Measurements from ENCODE around the gene SF1.
"Not testable (repeated sequence)": the region's sequence is repeated elsewhere in the genome, so short reads cannot be mapped to it uniquely, and the experiment has no call there.

Gene SF1

DNA sequence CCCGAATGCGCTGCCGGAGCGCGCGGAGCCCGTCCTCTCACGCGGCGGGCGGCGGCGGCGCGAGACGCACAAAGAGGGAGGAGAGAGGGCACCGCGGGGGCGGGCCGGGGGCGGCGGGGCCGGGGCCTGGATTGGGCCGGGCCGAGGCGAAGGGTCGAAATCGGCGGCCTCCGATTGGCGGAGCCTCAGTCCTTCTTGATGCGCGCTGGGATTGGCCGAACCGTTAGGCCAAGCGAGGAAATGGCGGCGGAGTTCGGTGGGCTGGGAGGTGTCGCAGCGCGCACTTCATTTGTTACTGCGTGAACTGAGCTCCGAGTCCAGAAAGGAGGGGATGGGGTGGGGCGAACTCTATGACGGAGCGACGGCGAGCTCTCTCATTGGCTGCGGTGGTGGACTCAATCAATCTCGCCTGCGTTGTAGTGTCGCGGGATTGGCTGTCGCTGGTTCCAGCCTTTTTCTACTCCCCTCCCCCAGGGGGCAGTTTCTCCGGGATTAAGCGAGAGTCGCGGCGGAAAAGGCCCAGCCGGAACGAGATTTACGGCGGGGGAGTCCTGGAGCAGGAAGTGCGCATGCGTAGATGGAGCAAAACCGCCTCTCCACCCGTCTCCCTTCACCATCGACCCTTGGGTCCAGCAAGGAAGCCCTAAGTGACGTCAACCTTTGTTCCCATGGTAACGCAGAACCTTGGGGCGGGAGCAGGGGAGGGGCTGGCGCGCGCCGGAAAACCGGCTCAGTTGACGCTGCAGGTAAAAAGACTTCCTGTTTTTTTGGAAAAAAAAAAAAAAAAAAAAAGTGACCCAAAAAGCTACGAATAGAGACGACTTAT, at the start of gene SF1:
SF1 (minus strand) TSS at position 70 of the 826 bp plus-strand sequence. CDS start 150 bp downstream, outside the sequence.
- ChIA-PET POLR2A (interaction anchor here (0.6 to 1.5 kb wide), 33 partner anchors 10 to 461 kb away, joined by 3 to 17 read pairs (median 4); partner anchors contain the start of genes MAP4K2, MEN1, PYGM and TRMT112), CTCF (interaction anchor here (0.5 to 1.5 kb wide), 3 partner anchors 9 to 109 kb away, joined by 3 to 5 read pairs (median 4); no protein-coding TSS in a partner anchor)
- peak; percentile 98 for DNase-seq (ENCODE audit: extremely low spot score)
- TF ChIP-seq ELF4 (IDR thresholded peaks at IDR 0.05), result peak; percentile 19; the same call in 1 of the 2 replicates
- no peak for TF ChIP-seq L3MBTL2 (conservative IDR thresholded peaks at IDR 0.05)
- peak; percentile 95 for TF ChIP-seq PKNOX1 (IDR thresholded peaks at IDR 0.05)
- no peak for TF ChIP-seq SUZ12 (IDR thresholded peaks at IDR 0.05)

DNA sequence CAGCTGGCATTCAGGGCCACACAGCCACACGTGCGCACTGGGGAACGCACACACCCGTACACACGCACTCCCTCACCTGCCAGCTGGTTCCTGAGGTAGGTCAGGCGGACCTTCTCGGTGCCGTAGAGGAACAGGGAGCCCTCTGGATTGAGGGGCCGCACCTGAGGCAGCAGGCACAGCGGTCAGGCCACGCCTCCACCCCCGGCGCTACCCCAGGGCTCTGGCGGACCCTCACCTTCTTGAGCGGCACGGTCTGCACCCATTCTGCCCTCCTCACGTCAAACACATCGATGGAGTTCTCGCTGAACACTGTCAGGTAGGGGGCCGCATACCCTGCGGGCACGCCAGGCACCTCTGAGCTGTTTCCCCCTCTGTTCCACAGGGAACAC, 49.1 kb upstream of the SF1 start:
- ChIA-PET POLR2A (no interaction called here), CTCF (no interaction called here)
- no peak for TF ChIP-seq ZNF384 (IDR thresholded peaks at IDR 0.05)
- no peak for DNase-seq (ENCODE audit: extremely low spot score)

GRCh38 chr11:64826578-64827450, 48.5 kb upstream of the SF1 start:
- POLR2A ChIA-PET, result no interaction called here
- CTCF ChIA-PET, result no interaction called here
- TF ChIP-seq PKNOX1 (IDR thresholded peaks at IDR 0.05) (no peak), TARDBP (IDR thresholded peaks at IDR 0.05) (no peak), LEF1 (IDR thresholded peaks at IDR 0.05; ENCODE audit: borderline replicate concordance) (no peak)
- no peak for DNase-seq (ENCODE audit: extremely low spot score)

DNA sequence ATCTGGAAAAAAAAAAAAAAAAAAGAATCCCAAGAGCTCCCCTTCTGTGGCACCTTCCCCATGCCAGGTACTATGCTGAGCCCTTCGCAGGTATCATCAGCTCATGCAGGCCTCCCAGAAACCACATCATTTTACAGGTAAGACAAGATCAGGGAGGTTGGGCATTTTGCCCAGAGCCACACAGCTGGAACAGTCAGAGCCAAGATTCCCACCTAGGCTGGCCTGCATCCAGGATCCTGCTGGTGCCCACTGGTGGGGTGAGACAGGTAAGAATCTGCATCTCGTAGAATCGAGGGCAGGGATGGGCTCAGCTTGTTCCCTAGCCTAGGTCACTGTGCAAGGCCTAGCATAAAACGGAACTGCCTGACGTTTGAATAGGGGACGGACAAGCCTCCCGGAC, 47.7 kb upstream of the SF1 start:
- ChIA-PET CTCF (no interaction called here), POLR2A (no interaction called here)
- no peak for DNase-seq (ENCODE audit: extremely low spot score)
- TF ChIP-seq FOXA1 (IDR thresholded peaks at IDR 0.05) (no peak), ZNF384 (IDR thresholded peaks at IDR 0.05) (no peak), FOXK2 (IDR thresholded peaks at IDR 0.05) (no peak), SP1 (IDR thresholded peaks at IDR 0.05) (no peak), L3MBTL2 (conservative IDR thresholded peaks at IDR 0.05) (no peak), LEF1 (IDR thresholded peaks at IDR 0.05; ENCODE audit: borderline replicate concordance) (no peak), ELF4 (IDR thresholded peaks at IDR 0.05) (no peak), FOXM1 (IDR thresholded peaks at IDR 0.05; ENCODE audit: borderline replicate concordance) (no peak), NFRKB (IDR thresholded peaks at IDR 0.05) (no peak), HDGF (IDR thresholded peaks at IDR 0.05; ENCODE audit: borderline replicate concordance) (no peak), CTBP1 (IDR thresholded peaks at IDR 0.05; ENCODE audit: borderline replicate concordance) (no peak), PKNOX1 (IDR thresholded peaks at IDR 0.05) (no peak), TARDBP (IDR thresholded peaks at IDR 0.05) (no peak), ARNT (IDR thresholded peaks at IDR 0.05) (no peak), SUZ12 (IDR thresholded peaks at IDR 0.05) (no peak), BHLHE40 (IDR thresholded peaks at IDR 0.05; ENCODE audit: borderline replicate concordance) (no peak)

- DNase-seq (ENCODE audit: extremely low spot score), result no peak
- POLR2A ChIA-PET, result no interaction called here
- CTCF ChIA-PET, result no interaction called here
- TF ChIP-seq FOXM1 (IDR thresholded peaks at IDR 0.05; ENCODE audit: borderline replicate concordance) (no peak), CTBP1 (IDR thresholded peaks at IDR 0.05; ENCODE audit: borderline replicate concordance) (no peak), ARNT (IDR thresholded peaks at IDR 0.05) (no peak), TARDBP (IDR thresholded peaks at IDR 0.05) (no peak), LEF1 (IDR thresholded peaks at IDR 0.05; ENCODE audit: borderline replicate concordance) (no peak), L3MBTL2 (conservative IDR thresholded peaks at IDR 0.05) (no peak), BHLHE40 (IDR thresholded peaks at IDR 0.05; ENCODE audit: borderline replicate concordance) (no peak), ELF4 (IDR thresholded peaks at IDR 0.05) (no peak), ZNF384 (IDR thresholded peaks at IDR 0.05) (no peak), FOXA1 (IDR thresholded peaks at IDR 0.05) (no peak)
These were observed 45.3 kb upstream of the SF1 start for GRCh38 chr11:64823568-64824119.

GRCh38 chr11:64817476-64817875, 39.1 kb upstream of the SF1 start:
- ChIA-PET CTCF (no interaction called here), POLR2A (interaction anchor here (0.8 kb wide), 1 partner anchor 9 kb away, joined by 3 read pairs; no protein-coding TSS in a partner anchor)
- DNase-seq (ENCODE audit: extremely low spot score), result no peak
- TF ChIP-seq FOXA1 (IDR thresholded peaks at IDR 0.05), result no peak
- no peak for TF ChIP-seq ELF4 (IDR thresholded peaks at IDR 0.05)
- no peak for TF ChIP-seq L3MBTL2 (conservative IDR thresholded peaks at IDR 0.05)
- TF ChIP-seq SP1 (IDR thresholded peaks at IDR 0.05), result no peak
- no peak for TF ChIP-seq ARNT (IDR thresholded peaks at IDR 0.05)
- no peak for TF ChIP-seq NFRKB (IDR thresholded peaks at IDR 0.05)
- no peak for TF ChIP-seq FOXM1 (IDR thresholded peaks at IDR 0.05; ENCODE audit: borderline replicate concordance)
- TF ChIP-seq PKNOX1 (IDR thresholded peaks at IDR 0.05), result no peak
- TF ChIP-seq ZNF384 (IDR thresholded peaks at IDR 0.05), result no peak
- no peak for TF ChIP-seq CTBP1 (IDR thresholded peaks at IDR 0.05; ENCODE audit: borderline replicate concordance)
- TF ChIP-seq FOXK2 (IDR thresholded peaks at IDR 0.05), result no peak
- TF ChIP-seq BHLHE40 (IDR thresholded peaks at IDR 0.05; ENCODE audit: borderline replicate concordance), result no peak
- no peak for TF ChIP-seq HDGF (IDR thresholded peaks at IDR 0.05; ENCODE audit: borderline replicate concordance)
- no peak for TF ChIP-seq SUZ12 (IDR thresholded peaks at IDR 0.05)
- no peak for TF ChIP-seq TARDBP (IDR thresholded peaks at IDR 0.05)

GRCh38 chr11:64815433-64815832, 37.1 kb upstream of the SF1 start:
- POLR2A ChIA-PET; DNase-seq (ENCODE audit: extremely low spot score): not testable (repeated sequence)
- CTCF ChIA-PET, result interaction anchor here (0.6 kb wide), 1 partner anchor 31 kb away, joined by 3 read pairs; no protein-coding TSS in a partner anchor
